NCI-H2196 treated with DMSO at 0.1 percent for 48 hours (cell line): ENCODE measurements around the gene KLHDC4.
"Not testable (repeated sequence)": the region's sequence is repeated elsewhere in the genome, so short reads cannot be mapped to it uniquely, and the experiment has no call there.

Experiments
- DNase-seq: peaks from one replicate; lab custom pipeline; 2025; ENCODE audit not compliant: unreplicated experiment; lab: John Stamatoyannopoulos, UW

KLHDC4 gene

GRCh38 chr16:87744750-87745514 lies 20.9 kb downstream of the KLHDC4 start:
- DNase-seq: no peak

DNA sequence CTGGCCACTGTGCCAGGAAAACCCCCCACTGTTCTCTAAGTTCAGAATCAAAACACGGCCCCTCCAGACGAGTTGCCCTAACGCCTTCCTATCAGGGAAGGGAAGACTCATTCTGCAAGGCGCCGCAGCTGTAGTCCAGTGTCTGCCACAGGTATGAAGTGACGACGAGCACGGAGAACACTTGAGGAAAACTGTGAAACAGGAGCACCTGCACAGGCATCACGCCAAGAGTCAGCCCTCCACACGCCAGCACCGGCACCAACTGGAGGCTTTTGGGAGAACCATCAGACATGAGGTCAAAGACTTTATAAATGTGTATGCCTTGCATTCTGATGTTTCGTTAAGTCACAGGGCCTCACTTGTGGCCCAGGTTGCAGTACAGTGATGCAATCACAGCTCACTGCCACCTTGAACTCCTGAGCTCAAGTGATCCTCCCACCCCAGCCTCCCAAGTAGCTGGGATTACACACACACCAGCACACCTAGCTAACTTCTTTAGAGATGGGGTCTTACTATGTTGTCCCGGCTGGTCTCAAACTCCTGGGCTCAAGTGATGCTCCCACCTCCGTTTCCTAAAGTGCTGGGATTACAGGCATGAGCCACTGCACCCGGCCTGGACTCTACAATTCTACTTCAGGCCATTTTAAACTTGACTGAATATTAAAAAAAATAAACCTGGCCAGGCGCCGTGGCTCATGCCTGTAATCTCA lies 22.9 kb downstream of the KLHDC4 start:
- no peak for DNase-seq

GRCh38 chr16:87741700-87742415 lies 23.9 kb downstream of the KLHDC4 start:
- DNase-seq: no peak

- no peak for DNase-seq
Measured at GRCh38 chr16:87740909-87741424, 24.8 kb downstream of the KLHDC4 start.

- no peak for DNase-seq
Measured at GRCh38 chr16:87740441-87740840, 25.3 kb downstream of the KLHDC4 start.

- DNase-seq: no peak
Measured at GRCh38 chr16:87739801-87740200, 26.0 kb downstream of the KLHDC4 start.

GRCh38 chr16:87736008-87736382 lies 29.8 kb downstream of the KLHDC4 start:
- no peak for DNase-seq

DNA sequence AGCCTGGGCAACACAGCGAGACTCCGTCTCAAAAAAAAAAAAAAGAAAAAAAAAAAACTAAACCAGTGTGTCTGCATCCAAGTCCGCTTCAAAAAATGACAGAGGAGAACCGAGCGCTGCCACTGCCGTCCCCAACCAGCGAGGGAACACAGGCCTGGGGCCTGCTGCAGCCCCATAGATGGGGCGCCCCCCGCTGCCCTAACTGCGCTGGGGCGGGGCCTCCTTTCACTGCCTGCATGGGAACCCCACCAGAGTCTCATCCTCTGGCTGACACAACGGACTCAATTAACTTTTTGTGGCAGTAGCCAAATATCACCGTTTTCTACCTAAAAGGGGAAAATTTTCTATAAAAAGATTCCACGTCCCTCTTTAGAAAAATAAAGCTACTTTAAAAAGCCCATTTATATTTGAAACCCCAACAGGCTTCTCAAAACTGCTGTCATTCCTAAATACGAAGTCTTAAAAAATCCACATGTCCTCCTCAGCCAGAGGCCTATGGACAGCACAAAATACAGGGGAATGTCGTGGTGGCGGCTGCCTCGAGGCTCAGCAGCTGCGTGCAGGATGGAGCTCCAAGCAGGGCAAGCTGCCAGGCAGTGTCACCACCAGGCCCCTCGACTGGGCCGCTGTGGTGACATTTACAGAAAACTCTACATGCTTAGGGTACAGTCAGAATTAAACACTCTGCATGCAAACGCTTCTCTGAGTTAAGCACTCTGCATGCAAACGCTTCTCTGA lies 30.3 kb downstream of the KLHDC4 start:
- no peak for DNase-seq

DNA sequence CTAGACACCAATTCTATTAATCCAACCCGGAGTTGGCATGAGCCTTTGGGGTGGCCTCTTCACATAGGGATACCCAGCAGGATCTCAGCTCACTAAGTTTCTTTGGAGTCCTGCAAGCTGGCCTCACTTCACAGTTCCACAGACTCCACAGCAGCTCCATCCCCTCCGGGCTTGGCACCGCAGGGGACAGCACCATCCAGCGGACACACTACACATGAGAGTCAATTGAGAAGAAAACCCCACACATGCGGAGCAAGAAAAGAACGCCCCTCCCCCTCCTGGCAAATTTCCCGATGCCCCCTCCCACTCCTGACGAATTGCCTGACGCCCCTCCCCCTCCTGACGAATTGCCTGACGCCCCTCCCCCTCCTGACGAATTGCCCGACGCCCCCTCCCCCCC lies 31.1 kb downstream of the KLHDC4 start:
- no peak for DNase-seq

DNA sequence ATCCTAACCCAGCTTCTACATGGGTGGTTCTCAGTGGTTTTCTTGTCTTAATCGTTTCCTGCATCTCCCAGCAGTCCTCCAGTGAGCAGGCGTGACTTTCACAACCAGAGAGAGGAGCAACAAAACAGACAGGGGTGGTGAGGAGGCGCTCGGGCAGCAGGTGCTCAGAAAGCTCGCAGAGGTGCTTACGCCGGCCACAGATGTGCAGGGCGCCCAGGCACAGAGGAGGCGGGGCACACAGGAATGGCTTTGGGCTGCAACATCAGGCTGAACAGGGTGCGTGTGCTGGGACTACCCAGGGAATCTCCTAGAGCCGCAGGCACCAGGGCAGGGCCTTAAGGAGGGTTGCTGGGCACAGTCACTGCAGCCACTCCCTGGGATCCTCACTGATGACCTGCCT lies 32.6 kb downstream of the KLHDC4 start:
- no peak for DNase-seq

DNA sequence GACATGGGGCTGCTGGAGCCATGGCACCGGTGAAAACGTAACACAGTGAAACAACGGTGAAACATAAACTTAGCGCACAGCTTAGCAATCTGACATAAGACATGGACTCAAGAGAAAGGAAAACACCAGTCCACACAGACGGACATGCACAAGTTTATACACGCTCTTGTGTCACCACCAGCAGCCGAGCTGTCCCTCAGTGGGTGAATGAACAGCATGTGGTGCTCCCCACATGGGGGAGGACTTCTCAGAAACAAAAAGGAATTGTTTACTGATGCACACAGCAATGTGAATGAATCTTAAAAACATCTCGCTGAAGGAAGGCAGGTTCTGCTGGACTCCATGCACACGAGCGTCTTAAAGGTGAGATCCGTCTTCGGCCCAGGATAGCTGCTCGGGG lies 34.2 kb downstream of the KLHDC4 start:
- DNase-seq: no peak

- no peak for DNase-seq
Measured at GRCh38 chr16:87729266-87729954, 36.4 kb downstream of the KLHDC4 start.

DNA sequence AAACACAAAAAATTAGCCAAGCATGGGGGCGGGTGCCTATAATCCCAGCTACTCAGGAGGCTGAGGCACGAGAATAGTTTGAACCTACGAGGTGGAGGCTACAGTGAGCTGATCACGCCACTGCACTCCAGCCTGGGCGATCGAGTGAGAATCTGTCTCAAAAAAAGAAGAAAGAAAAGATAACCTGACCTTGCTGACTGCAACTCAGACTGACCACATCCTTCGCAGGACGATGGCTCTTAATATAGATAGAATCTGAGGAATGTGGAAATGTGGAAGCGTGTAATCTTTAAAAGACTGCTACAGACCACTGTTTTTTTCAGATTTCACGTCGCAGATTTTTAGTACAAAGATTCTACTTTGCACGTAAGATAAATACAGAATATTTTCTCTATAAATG lies 37.8 kb downstream of the KLHDC4 start:
- no peak for DNase-seq

GRCh38 chr16:87727346-87727745 lies 38.4 kb downstream of the KLHDC4 start:
- no peak for DNase-seq

- not testable (repeated sequence) for DNase-seq
Measured at GRCh38 chr16:87726577-87726976, 39.2 kb downstream of the KLHDC4 start.

DNA sequence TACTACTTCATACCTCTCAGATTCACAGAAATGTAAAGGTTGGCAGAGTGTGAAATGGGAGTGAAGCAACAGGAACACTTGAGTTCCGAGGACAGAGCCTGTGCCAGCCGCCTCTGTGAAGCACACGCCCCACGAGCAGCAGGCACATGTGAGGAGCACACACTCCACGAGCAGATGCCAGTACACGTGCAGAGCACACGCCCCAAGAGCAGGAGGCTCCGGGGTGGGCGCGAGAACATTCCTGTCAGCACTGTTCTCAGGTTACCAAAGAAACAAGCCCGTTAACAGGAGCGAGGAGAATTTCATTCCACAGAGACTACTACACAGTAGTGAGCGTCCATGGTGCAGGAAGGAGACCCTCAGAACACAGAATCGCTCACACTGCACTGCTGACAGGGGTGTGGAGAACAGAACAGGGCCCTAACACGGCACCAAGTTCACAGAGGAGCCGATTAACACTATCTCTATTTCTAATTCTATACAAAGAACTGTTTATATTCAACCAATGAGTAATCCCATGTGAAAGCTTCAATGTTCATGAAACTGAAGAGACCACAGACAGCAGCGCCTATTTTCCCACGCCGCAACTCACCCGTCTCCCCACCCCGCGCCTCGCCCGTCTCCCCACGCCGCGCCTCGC lies 40.1 kb downstream of the KLHDC4 start:
- no peak for DNase-seq

DNA sequence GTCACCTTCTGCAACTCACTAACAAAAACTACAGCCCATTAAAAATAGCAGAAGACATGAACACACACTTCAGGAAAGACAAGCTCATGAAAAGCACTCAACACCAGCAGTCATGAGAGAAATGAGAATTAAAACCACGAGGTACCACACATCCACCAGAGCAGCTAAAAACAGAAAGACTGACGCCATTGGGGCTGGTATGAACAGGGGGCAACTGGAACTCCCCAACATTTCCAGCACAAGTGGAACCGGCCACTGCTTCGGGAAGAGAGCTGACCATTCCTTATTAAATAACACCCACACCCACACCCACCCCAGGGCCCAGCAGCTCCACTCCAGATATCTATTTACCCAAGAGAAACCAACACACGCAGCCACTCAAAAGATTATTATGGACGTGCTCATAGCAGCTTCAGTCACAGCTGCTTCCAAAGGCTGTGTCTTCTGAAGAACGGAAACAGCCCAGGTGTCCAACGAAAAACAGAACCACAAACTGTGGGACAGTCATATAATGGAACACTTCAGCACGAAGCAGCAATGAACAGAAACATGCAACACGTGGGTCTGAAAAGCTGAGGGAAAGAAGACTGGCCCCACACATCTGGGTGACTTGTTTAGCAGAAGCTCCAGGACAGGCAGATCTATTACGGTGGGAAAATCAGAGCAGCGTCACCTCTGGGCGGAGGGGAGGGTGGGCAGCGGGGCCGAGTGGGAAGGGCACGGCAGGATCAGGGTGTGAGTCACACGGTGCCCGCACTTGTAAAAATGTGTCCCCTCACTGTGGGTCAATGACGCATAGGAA lies 41.1 kb downstream of the KLHDC4 start:
- DNase-seq: no peak

GRCh38 chr16:87723226-87723623 lies 42.6 kb downstream of the KLHDC4 start:
- peak; percentile 81 for DNase-seq

DNA sequence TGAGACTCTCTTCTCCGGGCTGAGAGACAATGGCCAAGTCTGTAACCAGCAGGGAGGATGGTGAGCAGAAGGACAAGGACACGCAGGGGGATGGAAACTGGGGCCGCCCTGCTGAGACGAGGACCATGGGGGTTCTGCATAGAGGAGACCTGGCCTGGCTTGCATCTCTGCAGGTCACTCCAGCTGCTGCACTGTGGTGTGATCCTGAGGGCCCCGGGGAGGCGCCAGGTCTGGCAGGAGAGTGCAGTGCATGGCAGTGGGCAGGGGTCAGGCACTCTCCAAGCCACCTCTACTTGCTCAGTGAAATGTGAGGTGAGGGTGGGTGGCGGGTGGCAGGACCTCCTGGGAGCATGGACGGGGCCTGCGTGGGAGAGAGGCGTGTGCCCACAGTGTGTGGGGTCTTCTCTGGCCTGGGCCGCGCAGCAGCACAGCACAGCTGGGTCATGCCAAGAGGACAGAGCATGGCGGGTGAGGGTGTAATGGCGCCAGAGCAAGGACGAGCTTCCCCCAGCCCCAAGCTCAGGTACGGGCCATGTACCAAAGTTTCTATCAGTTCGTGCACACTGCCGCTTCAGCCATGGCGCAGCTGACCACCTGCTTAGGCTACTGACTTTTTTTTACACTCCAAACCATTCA lies 43.1 kb downstream of the KLHDC4 start:
- DNase-seq: no peak
